Measurements from ENCODE around the gene SLC25A4. TPM values are rescaled to one million over a fixed set of nuclear protein-coding genes. Genes with fewer than 3 reads are reported as not detected.

SLC25A4 gene
- total and polyA plus RNA-seq, 2 of the 4 experiments (the other 2 are of a cell fraction): 16.0 to 21.6 TPM

DNA sequence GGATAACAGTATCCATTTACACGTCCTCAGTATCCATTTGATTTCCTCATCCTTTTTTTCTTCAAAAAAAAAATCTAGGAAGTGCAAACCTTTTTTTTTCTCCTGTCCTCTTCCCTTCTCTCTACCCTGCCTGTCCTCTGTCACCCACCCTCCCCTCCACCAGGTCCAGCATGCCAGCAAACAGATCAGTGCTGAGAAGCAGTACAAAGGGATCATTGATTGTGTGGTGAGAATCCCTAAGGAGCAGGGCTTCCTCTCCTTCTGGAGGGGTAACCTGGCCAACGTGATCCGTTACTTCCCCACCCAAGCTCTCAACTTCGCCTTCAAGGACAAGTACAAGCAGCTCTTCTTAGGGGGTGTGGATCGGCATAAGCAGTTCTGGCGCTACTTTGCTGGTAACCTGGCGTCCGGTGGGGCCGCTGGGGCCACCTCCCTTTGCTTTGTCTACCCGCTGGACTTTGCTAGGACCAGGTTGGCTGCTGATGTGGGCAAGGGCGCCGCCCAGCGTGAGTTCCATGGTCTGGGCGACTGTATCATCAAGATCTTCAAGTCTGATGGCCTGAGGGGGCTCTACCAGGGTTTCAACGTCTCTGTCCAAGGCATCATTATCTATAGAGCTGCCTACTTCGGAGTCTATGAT is 1.7 kb downstream of the SLC25A4 start:
- CTCF ChIA-PET: interaction anchor here (1.2 to 1.4 kb wide), 2 partner anchors 10 to 139 kb away, joined by 3 to 4 read pairs; no protein-coding TSS in a partner anchor
- no peak overlapping the region for H3K4me2 ChIP-seq (ENCODE audit: low read depth, low read length)
- DNase-seq (no peak), ATAC-seq (ENCODE audit: low read depth) (no peak)
- no peak overlapping the region for H3K27ac ChIP-seq (ENCODE audit: insufficient read depth, low read length)
- H2AK5ac ChIP-seq (ENCODE audit: low read depth, low read length): no peak overlapping the region
- H4K91ac ChIP-seq (ENCODE audit: insufficient read depth, low read depth, low read length): no peak overlapping the region
- H3K4ac ChIP-seq (ENCODE audit: low read depth, low read length): no peak overlapping the region
- peaks cover 0 to 15% of the 10 kb centered on the region in 2 experiments; a peak in 3 of 4 replicates for H3K79me1 ChIP-seq (ENCODE audit: low read depth in 1 of 2, low read length in 2 of 2)
- 92% methylated on average over 5 of the region's 16 CpGs; no CpG with 5 or more reads in 1 of the 2 experiments for WGBS, 2 experiments (ENCODE audit: extremely low coverage in 2 of 2, insufficient read length in 1 of 2)
- H4K20me1 ChIP-seq (ENCODE audit: insufficient read depth, low read length): no peaks in the 10 kb centered on the region; the same call in 1 of the 2 replicates
- no peak overlapping the region for H3K4me3 ChIP-seq (ENCODE audit: insufficient read depth, low read depth, low read length)
- no peak overlapping the region for H3K14ac ChIP-seq (replicated peaks; ENCODE audit: low read depth, low read length)
- dilution Hi-C loops (cut with HindIII; ENCODE audit: low sequenced_read_pairs, unreplicated experiment): no loop called here
- no peak overlapping the region for H2BK120ac ChIP-seq (ENCODE audit: low read depth, low read length)
- no peak overlapping the region for H2BK20ac ChIP-seq (ENCODE audit: low read depth, low read length)
- no peak overlapping the region for H3K9ac ChIP-seq (ENCODE audit: low read depth, low read length)
- H3K23ac ChIP-seq (ENCODE audit: low read depth, low read length): no peak overlapping the region
- H3K9me1 ChIP-seq (ENCODE audit: insufficient read depth, low read length): peaks cover 5% of the 10 kb centered on the region; the same call in 1 of the 2 replicates
- no TSS peak for BruUV-seq (replicated peaks)
- H2AFZ ChIP-seq (replicated peaks; ENCODE audit: low read length, poor library complexity): no peak overlapping the region
- H3K18ac ChIP-seq (ENCODE audit: low read depth, low read length): no peak overlapping the region
- peaks cover 2% of the 10 kb centered on the region; the same call in 1 of the 2 replicates for H3K36me3 ChIP-seq (ENCODE audit: control insufficient read depth, insufficient read depth, low read length)
- H3K9me3 ChIP-seq (ENCODE audit: control insufficient read depth, insufficient read depth, low read length): no peaks in the 10 kb centered on the region
- intact Hi-C loops (cut with micrococcal nuclease): loop anchor here (5.0 to 10.0 kb wide), 3 partner anchors 163 to 898 kb away; no protein-coding TSS in a partner anchor
- H2BK5ac ChIP-seq (ENCODE audit: low read depth, low read length, poor library complexity, severe bottlenecking): no peak overlapping the region
- H4K8ac ChIP-seq (ENCODE audit: low read depth in 2 of 2, low read length in 2 of 2): no peak overlapping the region
- H2BK15ac ChIP-seq (ENCODE audit: low read depth, low read length): no peak overlapping the region
- POLR2A ChIA-PET (ENCODE audit: unreplicated experiment): no interaction called here
- in situ Hi-C loops (cut with MboI; ENCODE audit: low sequenced_read_pairs): no loop called here
- no peaks in the 10 kb centered on the region; the same call in 1 of the 2 replicates for H3K4me1 ChIP-seq (ENCODE audit: control insufficient read depth, insufficient read depth, low read length)
- TF ChIP-seq CTCF (conservative IDR thresholded peaks at IDR 0.05; ENCODE audit: low read depth, low read length) (no peak), MAFK (IDR thresholded peaks at IDR 0.05; ENCODE audit: low read depth, low read length) (no peak)
- H3K56ac ChIP-seq (ENCODE audit: extremely low read depth, insufficient read depth, low read length): no peak overlapping the region
- peaks cover 2% of the 10 kb centered on the region for H3K27me3 ChIP-seq (ENCODE audit: control insufficient read depth, insufficient read depth, low read length)
- H4K5ac ChIP-seq (ENCODE audit: low read depth, low read length): no peak overlapping the region
- peak overlapping the region; percentile 9 for H2AK9ac ChIP-seq (replicated peaks; ENCODE audit: low read depth, low read length, poor library complexity)

Data from IMR-90 (cell line).